Ishikawa (cell line): ENCODE measurements around the gene TNFRSF25.

Source experiments
- CEBPB ChIP-seq: IDR thresholded peaks from 2 replicates; pipeline ENCODE4 v1.6.1; 2012
- CREB1 ChIP-seq: IDR thresholded peaks from 2 replicates; pipeline ENCODE4 v1.6.1; 2012; ENCODE audit warnings: low read depth
- EP300 ChIP-seq: IDR thresholded peaks from 2 replicates; pipeline ENCODE4 v1.6.1; 2012; ENCODE audit warnings: borderline replicate concordance
- FOXM1 ChIP-seq: IDR thresholded peaks from 2 replicates; pipeline ENCODE4 v1.6.1; 2012; ENCODE audit warnings: low read depth, borderline replicate concordance
- NFIC ChIP-seq: IDR thresholded peaks from 2 replicates; pipeline ENCODE4 v1.6.1; 2012
- TAF1 ChIP-seq: IDR thresholded peaks from 2 replicates; pipeline ENCODE4 v1.6.1; 2012; ENCODE audit warnings: low read depth, mild to moderate bottlenecking
- ZBTB7A ChIP-seq: IDR thresholded peaks from 2 replicates; pipeline ENCODE4 v1.6.1; 2012; ENCODE audit warnings: low read depth
- TF ChIP-seq, protein P1 (sequence below): IDR thresholded peaks from 2 replicates; pipeline ENCODE4 v1.6.1; 2012
- TF ChIP-seq, protein P2 (sequence below): IDR thresholded peaks from 2 replicates; pipeline ENCODE4 v1.6.1; 2012; ENCODE audit warnings: low read depth, mild to moderate bottlenecking
- TF ChIP-seq, protein P3 (sequence below): IDR thresholded peaks from 2 replicates; pipeline ENCODE4 v1.6.1; 2012

DNA sequence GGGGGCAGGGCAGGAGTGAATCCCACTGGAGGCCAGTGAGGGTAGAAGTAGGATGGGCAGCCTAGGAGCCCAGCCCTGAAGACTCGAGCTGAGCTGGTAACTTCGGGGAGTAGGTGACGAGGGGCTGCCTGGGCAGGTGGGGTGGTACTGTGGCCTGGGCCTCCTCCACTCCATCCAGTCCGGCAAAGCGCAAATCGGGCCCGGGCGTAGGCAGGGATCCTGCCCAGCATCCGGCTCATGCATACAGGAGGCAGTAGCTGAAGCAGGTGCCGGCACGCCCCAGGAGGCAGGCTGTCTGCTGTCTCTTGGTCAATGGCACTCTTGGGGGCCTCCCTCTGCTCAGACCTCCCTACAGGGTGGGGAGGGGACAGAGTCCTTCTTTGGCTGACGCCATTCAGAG lies 1.3 kb upstream of the TNFRSF25 start:
- TF ChIP-seq FOXM1, result no peak
- TF ChIP-seq, protein P1, sequence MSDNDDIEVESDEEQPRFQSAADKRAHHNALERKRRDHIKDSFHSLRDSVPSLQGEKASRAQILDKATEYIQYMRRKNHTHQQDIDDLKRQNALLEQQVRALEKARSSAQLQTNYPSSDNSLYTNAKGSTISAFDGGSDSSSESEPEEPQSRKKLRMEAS, result no peak
- TF ChIP-seq TAF1, result no peak
- no peak for TF ChIP-seq EP300
- TF ChIP-seq CREB1, result no peak
- no peak for TF ChIP-seq NFIC
- TF ChIP-seq, protein P2, sequence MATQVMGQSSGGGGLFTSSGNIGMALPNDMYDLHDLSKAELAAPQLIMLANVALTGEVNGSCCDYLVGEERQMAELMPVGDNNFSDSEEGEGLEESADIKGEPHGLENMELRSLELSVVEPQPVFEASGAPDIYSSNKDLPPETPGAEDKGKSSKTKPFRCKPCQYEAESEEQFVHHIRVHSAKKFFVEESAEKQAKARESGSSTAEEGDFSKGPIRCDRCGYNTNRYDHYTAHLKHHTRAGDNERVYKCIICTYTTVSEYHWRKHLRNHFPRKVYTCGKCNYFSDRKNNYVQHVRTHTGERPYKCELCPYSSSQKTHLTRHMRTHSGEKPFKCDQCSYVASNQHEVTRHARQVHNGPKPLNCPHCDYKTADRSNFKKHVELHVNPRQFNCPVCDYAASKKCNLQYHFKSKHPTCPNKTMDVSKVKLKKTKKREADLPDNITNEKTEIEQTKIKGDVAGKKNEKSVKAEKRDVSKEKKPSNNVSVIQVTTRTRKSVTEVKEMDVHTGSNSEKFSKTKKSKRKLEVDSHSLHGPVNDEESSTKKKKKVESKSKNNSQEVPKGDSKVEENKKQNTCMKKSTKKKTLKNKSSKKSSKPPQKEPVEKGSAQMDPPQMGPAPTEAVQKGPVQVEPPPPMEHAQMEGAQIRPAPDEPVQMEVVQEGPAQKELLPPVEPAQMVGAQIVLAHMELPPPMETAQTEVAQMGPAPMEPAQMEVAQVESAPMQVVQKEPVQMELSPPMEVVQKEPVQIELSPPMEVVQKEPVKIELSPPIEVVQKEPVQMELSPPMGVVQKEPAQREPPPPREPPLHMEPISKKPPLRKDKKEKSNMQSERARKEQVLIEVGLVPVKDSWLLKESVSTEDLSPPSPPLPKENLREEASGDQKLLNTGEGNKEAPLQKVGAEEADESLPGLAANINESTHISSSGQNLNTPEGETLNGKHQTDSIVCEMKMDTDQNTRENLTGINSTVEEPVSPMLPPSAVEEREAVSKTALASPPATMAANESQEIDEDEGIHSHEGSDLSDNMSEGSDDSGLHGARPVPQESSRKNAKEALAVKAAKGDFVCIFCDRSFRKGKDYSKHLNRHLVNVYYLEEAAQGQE, result no peak
- no peak for TF ChIP-seq CEBPB
- TF ChIP-seq, protein P3, sequence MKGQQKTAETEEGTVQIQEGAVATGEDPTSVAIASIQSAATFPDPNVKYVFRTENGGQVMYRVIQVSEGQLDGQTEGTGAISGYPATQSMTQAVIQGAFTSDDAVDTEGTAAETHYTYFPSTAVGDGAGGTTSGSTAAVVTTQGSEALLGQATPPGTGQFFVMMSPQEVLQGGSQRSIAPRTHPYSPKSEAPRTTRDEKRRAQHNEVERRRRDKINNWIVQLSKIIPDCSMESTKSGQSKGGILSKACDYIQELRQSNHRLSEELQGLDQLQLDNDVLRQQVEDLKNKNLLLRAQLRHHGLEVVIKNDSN, result no peak
- TF ChIP-seq ZBTB7A, result no peak
